IgD-negative memory B cell (primary cell): Measurements from ENCODE around the gene PIK3R4. TPM values are rescaled to one million over a fixed set of nuclear protein-coding genes. Genes with fewer than 3 reads are reported as not detected.

Experiments
- H3K27ac Mint-ChIP-seq, 3 donors: one replicate each; pipeline ENCODE4 v1.8.0; 2020 to 2022; ENCODE audit warnings: mild to moderate bottlenecking in 3 of 3, mixed read lengths in 3 of 3, moderate library complexity in 1 of 3
- H3K27me3 Mint-ChIP-seq: one replicate; pipeline ENCODE4 v1.8.0; 2021; ENCODE audit warnings: mixed read lengths
- H3K36me3 Mint-ChIP-seq: one replicate; pipeline ENCODE4 v1.8.0; 2020; ENCODE audit warnings: mild to moderate bottlenecking, mixed read lengths
- H3K4me1 Mint-ChIP-seq, 3 donors: one replicate each; pipeline ENCODE4 v1.8.0; 2020 to 2022; ENCODE audit warnings: mixed read lengths in 3 of 3, mild to moderate bottlenecking in 1 of 3
- H3K4me3 Mint-ChIP-seq, 4 donors: one replicate each; pipeline ENCODE4 v1.8.0; 2020 to 2022; ENCODE audit warnings: mild to moderate bottlenecking in 4 of 4, mixed read lengths in 4 of 4, moderate library complexity in 3 of 4
- H3K9me3 Mint-ChIP-seq, 3 donors: one replicate each; pipeline ENCODE4 v1.8.0; 2020 to 2021; ENCODE audit warnings: mixed read lengths in 3 of 3, mild to moderate bottlenecking in 1 of 3
- polyA plus RNA-seq: library from polyadenylated mRNA; unstranded; fragments of 300-500 nt; fragmentation: Illumina TruSeq; gene quantifications from one replicate; pipeline ENCODE4 v1.2.3, GENCODE V29; 2021

The PIK3R4 gene
- polyA plus RNA-seq, 1 donor from 2014 or later = 17.0 TPM

DNA sequence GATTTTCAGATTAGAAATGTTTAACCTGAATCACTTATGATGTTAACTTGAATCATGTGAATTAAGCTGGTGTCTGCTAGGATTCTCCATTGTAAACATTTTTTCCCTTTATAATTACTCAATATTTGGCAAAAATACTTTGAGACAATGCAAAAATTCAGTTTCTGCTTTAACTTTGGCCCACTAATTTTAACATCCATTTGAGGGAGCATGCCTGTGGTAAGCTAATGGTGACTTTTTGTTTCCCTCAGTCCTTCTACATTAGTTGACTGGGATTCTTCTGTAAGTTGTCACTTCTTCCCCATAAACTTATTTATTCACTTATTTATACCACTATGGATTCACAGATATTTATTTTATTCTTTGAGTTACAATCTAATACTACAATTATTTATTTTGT, 59.3 kb downstream of the PIK3R4 start:
- Mint-ChIP-seq H3K27me3 (no peaks in the 10 kb centered on the region), H3K27ac (no peak overlapping the region), H3K4me1 (peaks cover 0 to 2% (median 0%) of the 10 kb centered on the region in 3 donors), H3K9me3 (no peaks in the 10 kb centered on the region), H3K4me3 (no peak overlapping the region), H3K36me3 (peaks cover 24% of the 10 kb centered on the region)

DNA sequence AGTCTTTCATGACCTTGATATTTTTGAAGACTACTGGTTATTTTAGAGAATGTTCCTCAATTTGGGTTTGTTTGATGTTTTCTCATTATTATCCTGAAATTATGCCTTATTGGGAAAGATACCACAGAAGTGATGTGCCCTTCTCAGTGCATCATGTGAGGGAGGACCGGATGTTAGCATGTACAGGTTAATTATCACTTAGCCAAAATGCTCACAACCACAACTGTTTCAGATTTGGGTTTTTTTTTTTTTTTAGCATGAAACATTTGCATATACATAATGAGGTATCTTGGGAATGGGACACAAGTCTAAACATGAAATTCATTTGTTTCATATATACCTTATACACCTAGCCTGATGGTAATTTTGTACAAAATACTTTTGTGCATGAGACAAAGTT, 59.8 kb downstream of the PIK3R4 start:
- Mint-ChIP-seq H3K27ac (no peak overlapping the region), H3K4me1 (peaks cover 0 to 2% (median 0%) of the 10 kb centered on the region in 3 donors), H3K4me3 (no peak overlapping the region), H3K9me3 (no peaks in the 10 kb centered on the region), H3K36me3 (peaks cover 24% of the 10 kb centered on the region), H3K27me3 (no peaks in the 10 kb centered on the region)

DNA sequence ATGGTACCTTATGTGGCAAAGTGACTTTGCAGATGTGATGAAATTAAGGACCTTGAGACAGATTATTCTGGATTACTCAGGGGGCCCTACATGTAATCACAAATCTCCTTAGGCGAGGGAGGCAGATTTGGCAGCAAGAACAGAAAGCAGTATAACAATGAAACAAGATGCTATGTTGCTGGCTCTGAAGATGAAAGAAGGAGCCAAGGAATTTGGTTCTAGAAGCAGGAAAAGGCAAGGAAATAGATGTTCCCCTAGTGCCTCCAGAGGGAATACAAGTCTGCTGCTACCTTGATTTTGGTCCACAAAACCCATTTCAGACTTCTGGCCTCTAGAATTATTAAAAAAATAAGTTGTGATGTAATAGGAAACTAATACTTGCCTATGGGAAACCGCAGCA, 64.5 kb downstream of the PIK3R4 start:
- Mint-ChIP-seq H3K27me3 (no peaks in the 10 kb centered on the region), H3K4me3 (no peak overlapping the region), H3K27ac (no peak overlapping the region), H3K9me3 (no peaks in the 10 kb centered on the region), H3K36me3 (peaks cover 24% of the 10 kb centered on the region), H3K4me1 (peaks cover 0 to 2% (median 0%) of the 10 kb centered on the region in 3 donors)

DNA sequence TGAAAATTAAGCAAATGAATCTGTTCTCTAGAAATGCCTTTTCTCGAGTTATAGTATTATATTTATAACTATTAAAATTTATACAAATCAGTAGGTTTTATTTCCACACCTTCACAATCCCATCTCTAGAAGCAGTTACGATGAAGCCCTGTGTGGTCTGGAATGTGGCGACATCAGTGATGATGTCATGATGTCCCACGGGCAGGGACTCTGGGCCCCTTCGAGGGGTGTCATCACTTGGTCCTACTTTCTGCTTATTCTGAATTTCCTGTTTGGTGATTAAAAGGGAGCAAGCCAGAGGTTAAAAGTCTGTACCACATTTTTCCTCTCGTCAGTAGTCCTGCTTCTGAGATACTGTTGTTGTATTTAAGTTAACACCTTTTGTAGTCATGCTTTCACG, 67.4 kb downstream of the PIK3R4 start:
- H3K9me3 Mint-ChIP-seq = no peaks in the 10 kb centered on the region
- no peak overlapping the region for H3K27ac Mint-ChIP-seq
- no peaks in the 10 kb centered on the region for H3K4me1 Mint-ChIP-seq
- no peaks in the 10 kb centered on the region for H3K27me3 Mint-ChIP-seq
- no peak overlapping the region for H3K4me3 Mint-ChIP-seq
- peaks cover 26% of the 10 kb centered on the region for H3K36me3 Mint-ChIP-seq

DNA sequence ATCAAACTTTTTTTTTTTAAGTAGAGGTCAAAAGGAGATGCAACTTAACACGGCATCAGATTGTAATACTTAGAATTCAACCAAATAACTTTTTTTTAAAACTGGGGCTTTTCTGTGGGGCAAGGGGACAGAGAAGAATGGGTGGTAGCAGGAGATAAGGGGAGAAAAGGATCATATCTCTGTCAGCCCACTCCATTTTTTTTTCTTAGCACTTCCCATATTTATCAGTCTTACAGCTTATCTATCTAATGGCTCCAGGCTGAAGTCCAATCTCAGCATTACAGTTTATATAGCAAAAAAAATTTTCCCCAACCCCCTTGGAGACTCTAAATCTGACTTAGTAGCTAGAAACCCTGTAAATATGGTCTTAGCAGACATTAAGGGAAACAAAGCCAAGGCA, 69.3 kb downstream of the PIK3R4 start:
- Mint-ChIP-seq H3K4me1 (no peaks in the 10 kb centered on the region), H3K36me3 (peaks cover 18% of the 10 kb centered on the region), H3K27ac (no peak overlapping the region)

DNA sequence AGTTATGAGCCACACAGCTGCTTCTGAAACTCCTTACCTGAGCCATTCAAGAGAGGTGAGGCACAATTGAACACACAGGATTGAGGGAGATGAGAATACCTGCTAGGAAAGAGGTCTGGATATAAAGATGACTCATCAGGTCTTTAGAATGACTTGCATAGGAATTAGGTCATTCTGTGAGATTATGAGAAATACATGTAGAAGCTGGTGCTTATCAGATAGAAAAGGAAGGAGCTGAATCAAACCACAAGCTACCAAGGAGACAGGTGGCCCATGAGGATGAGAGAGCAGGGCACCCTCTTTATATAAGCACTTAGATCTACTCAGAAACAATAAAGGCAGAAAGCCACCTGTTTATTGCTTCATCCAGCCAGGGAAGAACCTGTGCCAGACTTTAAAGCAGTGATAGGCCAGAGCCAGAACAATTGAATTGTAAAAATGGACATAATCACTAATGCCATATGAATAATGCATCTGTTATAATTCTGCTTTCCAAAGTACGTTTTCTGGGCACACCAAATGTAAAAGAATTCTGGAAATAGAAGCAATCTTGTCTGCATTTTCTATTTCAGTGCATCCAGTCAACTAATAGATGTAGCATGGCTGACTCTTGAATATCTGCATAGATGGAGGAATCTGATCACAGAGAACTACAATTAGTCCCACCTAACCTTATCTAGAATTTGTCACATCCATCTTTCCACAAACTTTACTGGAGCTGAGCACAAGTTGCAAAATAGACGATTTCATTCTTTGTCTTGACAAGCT, 74.9 kb downstream of the PIK3R4 start:
- Mint-ChIP-seq H3K9me3 (no peaks in the 10 kb centered on the region), H3K4me3 (no peak overlapping the region), H3K27ac (no peak overlapping the region), H3K4me1 (no peaks in the 10 kb centered on the region), H3K27me3 (no peaks in the 10 kb centered on the region), H3K36me3 (peaks cover 13% of the 10 kb centered on the region)

More for the DNA sequence above, 69.3 kb downstream of the PIK3R4 start:
- Mint-ChIP-seq H3K4me3 (no peak overlapping the region), H3K9me3 (no peaks in the 10 kb centered on the region), H3K27me3 (no peaks in the 10 kb centered on the region)

DNA sequence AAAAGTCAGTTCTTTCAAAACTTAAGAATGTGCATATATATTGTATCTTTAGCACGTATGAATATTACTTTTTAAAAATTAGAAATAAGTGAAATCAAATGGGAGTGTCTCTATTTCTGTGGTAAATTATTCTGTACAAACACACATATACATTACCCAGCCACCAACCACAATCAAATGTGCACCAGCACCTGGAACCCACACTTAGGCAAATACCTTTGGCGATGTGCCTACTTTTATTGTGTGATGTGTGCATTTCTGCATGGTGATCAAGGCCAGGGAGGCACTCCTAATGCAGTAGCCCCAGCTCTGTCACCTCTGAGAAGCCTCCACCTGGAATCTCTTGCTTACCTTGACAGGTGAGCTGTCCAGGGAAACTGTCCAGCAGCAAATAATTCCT, 76.9 kb downstream of the PIK3R4 start:
- no peak overlapping the region for H3K4me3 Mint-ChIP-seq
- no peaks in the 10 kb centered on the region for H3K4me1 Mint-ChIP-seq
- no peaks in the 10 kb centered on the region for H3K27me3 Mint-ChIP-seq
- H3K36me3 Mint-ChIP-seq = peaks cover 15% of the 10 kb centered on the region
- no peak overlapping the region for H3K27ac Mint-ChIP-seq
- no peaks in the 10 kb centered on the region for H3K9me3 Mint-ChIP-seq

DNA sequence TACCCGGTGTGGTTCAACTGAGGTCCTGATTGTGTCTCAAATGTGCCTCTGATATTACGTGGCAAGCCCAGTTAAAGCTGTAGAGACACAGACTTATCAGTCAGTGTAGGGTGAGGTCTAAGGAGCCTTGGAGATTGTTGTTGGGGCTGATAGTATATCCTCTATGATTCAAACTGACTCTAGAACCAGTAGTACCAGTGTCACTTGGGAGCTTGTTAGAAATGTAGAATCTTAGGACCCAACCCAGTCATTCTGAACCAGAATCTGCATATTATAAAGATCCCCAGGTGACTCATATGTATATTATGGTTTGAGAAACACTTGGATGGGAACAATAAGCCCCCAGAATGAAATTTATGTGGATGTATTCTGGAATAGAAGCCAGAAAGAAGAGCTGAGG, 83.5 kb downstream of the PIK3R4 start:
- H3K27ac Mint-ChIP-seq = no peak overlapping the region
- H3K4me3 Mint-ChIP-seq = no peak overlapping the region
- H3K36me3 Mint-ChIP-seq = peaks cover 13% of the 10 kb centered on the region
- H3K9me3 Mint-ChIP-seq = no peaks in the 10 kb centered on the region
- H3K27me3 Mint-ChIP-seq = no peaks in the 10 kb centered on the region
- no peaks in the 10 kb centered on the region for H3K4me1 Mint-ChIP-seq

DNA sequence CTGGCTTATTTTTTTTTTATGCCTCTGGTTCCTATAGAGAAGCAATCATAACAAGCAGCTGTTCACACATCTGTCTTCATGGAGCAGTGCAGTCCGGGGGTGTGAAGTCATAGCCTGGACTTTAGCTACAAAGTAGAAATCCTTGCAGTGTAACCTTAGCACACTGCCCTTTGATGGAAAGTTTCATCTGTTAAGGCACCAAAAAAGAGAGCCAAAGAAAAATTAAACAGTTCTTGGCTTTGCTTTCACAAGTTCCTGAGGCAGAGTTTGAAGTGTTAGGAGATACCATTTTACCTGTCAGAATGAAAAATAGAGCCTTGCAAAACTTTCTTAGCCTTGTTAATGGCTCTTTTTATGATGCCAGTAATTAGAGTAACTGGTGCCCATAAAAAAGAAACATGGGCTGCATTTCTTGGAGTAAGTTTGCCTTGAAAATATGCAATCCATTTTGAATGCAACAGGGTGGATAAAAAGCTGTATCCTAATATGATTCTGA, 84.1 kb downstream of the PIK3R4 start:
- Mint-ChIP-seq H3K4me1 (no peaks in the 10 kb centered on the region), H3K27ac (no peak overlapping the region), H3K9me3 (no peaks in the 10 kb centered on the region), H3K27me3 (no peaks in the 10 kb centered on the region), H3K4me3 (no peak overlapping the region), H3K36me3 (peaks cover 18% of the 10 kb centered on the region)

DNA sequence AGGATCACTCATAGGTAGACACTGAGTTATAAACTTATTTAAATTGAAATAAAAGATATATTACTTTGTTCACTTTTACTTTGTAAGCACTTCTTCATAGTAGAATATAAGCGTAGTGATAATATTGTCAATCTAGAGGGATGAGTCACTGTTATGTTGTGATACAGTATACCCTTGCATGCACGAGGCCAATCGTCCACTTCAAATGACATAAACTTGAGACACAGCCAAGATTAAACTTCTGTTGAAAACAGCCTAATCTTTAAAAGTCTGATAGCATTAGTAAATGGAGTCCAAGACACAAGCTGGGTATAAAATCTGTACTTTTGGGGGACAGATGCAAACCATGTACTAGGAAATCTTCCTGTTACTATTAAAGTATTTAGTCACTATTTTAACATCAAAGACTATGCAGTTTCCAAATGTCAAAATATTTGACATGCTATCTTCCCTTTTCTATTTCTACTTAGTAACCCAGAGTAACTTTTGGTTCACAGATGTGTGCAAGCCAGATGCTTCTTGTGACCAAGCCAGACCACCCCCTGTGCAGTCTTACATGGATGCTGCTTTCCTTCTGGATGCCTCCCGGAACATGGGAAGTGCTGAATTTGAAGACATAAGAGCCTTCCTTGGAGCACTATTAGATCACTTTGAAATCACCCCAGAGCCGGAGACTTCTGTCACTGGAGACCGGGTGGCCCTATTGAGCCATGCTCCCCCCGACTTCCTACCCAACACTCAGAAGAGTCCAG, 85.3 kb downstream of the PIK3R4 start:
- Mint-ChIP-seq H3K4me3 (no peak overlapping the region), H3K36me3 (peaks cover 16% of the 10 kb centered on the region), H3K27me3 (no peaks in the 10 kb centered on the region), H3K27ac (no peak overlapping the region), H3K4me1 (no peaks in the 10 kb centered on the region), H3K9me3 (no peaks in the 10 kb centered on the region)

DNA sequence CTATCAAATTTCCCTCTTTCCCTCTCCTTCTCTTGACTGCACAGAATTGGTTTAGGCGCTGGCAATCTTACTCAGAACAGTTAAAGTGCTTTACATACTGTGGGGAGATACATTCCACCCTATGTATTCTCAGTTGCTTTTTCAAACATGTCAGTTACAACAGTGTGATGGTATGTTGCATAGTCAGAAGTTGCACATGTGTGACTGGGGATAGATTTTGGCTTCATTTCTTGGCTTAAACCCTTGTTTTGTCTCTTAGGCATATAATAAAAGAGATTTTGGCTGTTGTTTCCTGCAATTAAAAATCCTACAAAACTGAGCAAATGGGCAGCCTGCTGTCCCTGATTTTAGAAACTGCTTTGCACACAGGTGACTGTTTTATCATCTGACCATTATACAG, 86.7 kb downstream of the PIK3R4 start:
- no peak overlapping the region for H3K4me3 Mint-ChIP-seq
- H3K36me3 Mint-ChIP-seq = peaks cover 15% of the 10 kb centered on the region
- no peaks in the 10 kb centered on the region for H3K27me3 Mint-ChIP-seq
- H3K4me1 Mint-ChIP-seq = no peaks in the 10 kb centered on the region
- no peaks in the 10 kb centered on the region for H3K9me3 Mint-ChIP-seq
- no peak overlapping the region for H3K27ac Mint-ChIP-seq

DNA sequence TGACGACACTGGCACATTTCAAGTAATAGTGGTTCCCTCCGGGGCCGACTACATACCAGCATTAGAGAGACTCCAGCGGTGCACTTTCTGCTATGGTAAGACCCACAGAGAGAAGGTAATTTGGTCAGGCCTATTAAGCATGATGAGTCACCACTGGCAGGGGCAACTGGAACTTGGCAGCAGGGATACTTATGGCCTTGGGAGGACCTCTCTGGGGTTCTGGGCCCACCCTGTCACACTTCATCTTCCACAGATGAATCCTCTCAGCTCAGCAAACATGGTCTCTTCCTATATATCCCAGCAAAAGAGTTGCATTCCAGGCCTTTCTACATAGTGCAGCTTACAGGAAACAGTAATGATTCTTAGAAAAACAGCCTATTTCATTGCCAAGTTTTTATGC, 88.0 kb downstream of the PIK3R4 start:
- Mint-ChIP-seq H3K4me1 (no peaks in the 10 kb centered on the region), H3K36me3 (peaks cover 12% of the 10 kb centered on the region), H3K27ac (no peak overlapping the region), H3K9me3 (no peaks in the 10 kb centered on the region), H3K27me3 (no peaks in the 10 kb centered on the region), H3K4me3 (no peak overlapping the region)

DNA sequence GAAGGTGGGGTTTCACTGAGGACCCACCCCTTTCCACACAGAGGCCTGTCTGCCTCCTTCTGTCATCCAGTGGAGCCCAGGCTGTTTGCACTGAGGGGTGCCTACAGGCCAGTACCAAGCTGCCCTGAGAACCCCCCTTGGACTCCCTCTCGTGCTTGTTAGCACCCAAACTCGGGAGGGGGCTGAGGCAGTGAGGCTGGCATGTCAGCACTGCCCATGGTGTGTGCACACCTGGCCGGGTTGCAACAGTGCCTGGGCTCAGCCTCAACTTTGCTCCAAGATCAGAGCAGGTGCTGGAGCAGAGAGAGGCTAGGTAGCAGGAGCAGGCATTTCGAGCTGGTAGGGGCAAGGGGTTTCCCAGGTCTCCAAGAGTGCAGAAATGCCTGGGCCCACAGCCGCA, 90.0 kb downstream of the PIK3R4 start:
- peaks cover 8% of the 10 kb centered on the region for H3K36me3 Mint-ChIP-seq

DNA sequence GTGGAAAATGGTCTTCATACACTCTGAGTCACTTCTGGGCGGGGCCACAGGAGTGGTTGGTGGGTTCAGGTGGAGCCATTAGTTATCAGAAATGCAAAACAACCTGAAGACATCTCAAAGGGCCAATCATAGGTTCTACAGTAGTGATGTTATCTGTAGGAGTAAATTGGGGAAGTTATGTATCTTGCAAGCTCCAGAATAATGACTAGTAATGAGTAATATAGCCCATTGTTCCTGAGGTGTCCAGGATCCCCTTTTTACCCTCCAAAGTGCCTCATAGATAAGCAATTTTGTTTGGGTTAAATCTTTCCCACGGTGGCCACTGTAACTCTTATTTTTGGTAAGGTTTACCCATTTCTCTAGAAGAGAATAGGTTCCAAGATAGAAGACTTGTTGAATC, 91.7 kb downstream of the PIK3R4 start:
- peak overlapping the region in 1 of 4 donors; percentile 18 for H3K4me3 Mint-ChIP-seq
- peak overlapping the region in 1 of 3 donors; percentile 30 for H3K27ac Mint-ChIP-seq
- peaks cover 8% of the 10 kb centered on the region for H3K36me3 Mint-ChIP-seq
- no peaks in the 10 kb centered on the region for H3K9me3 Mint-ChIP-seq
- peaks cover 0 to 1% (median 0%) of the 10 kb centered on the region in 3 donors for H3K4me1 Mint-ChIP-seq
- H3K27me3 Mint-ChIP-seq = no peaks in the 10 kb centered on the region

More for the DNA sequence above, 90.0 kb downstream of the PIK3R4 start:
- peaks cover 0 to 1% (median 0%) of the 10 kb centered on the region in 3 donors for H3K4me1 Mint-ChIP-seq
- H3K27me3 Mint-ChIP-seq = no peaks in the 10 kb centered on the region
- H3K9me3 Mint-ChIP-seq = no peaks in the 10 kb centered on the region
- H3K27ac Mint-ChIP-seq = no peak overlapping the region
- H3K4me3 Mint-ChIP-seq = no peak overlapping the region

DNA sequence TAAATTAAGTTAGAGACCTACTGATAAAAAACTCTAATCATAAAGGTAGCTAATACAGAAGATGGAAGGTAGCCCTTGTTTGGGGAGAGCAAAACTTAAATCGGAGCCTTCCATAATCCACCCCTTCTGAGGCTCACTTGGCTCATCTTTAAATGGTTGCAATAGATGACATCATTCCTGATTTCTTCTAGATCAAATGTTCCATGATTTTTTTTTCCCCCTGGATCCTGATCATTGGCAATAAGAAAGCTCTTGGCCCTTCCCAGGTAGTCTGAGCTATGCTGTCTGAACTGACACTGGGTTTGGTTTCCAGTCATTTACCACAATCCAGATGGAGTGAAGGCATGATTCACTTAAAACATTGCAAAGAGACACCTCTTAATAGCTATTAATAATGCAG, 92.5 kb downstream of the PIK3R4 start:
- Mint-ChIP-seq H3K4me3 (no peak overlapping the region), H3K9me3 (no peaks in the 10 kb centered on the region), H3K36me3 (peaks cover 8% of the 10 kb centered on the region), H3K27ac (no peak overlapping the region), H3K27me3 (no peaks in the 10 kb centered on the region), H3K4me1 (peaks cover 0 to 1% (median 0%) of the 10 kb centered on the region in 3 donors)
